Measurements from ENCODE around the gene TFPI. TPM values are rescaled to one million over a fixed set of nuclear protein-coding genes. Genes with fewer than 3 reads are reported as not detected.

TFPI gene
- total RNA-seq, 1 experiment from 2014 or later: 129 TPM

- ChIA-PET CTCF (no interaction called here), POLR2A (no interaction called here)
- Histone ChIP-seq H3K36me3 (ENCODE audit: control insufficient read depth, insufficient read depth, low read length) (no peaks in the 10 kb centered on the region), H3K4me3 (ENCODE audit: low read depth in 2 of 2, low read length in 2 of 2) (no peak overlapping the region), H3K27me3 (ENCODE audit: control insufficient read depth, insufficient read depth, low read length) (no peaks in the 10 kb centered on the region), H3K27ac (ENCODE audit: low read length) (no peak overlapping the region), H3K4me1 (ENCODE audit: control insufficient read depth, insufficient read depth, low read length) (no peaks in the 10 kb centered on the region; the same call in 1 of the 2 replicates), H3K9me3 (ENCODE audit: control insufficient read depth, insufficient read depth, low read depth, low read length) (no peaks in the 10 kb centered on the region)
- in situ Hi-C loops (cut with HindIII; ENCODE audit: low pct_unique_long_range_greater_than_20kb, low sequenced_read_pairs) (no loop called here), intact Hi-C loops (cut with micrococcal nuclease; ENCODE audit: unreplicated experiment) (no loop called here)
- ATAC-seq (no peak), DNase-seq (ENCODE audit: low read depth, low spot score) (no peak)
- no TSS peak for BruUV-seq (replicated peaks)
- TF ChIP-seq, protein P1, sequence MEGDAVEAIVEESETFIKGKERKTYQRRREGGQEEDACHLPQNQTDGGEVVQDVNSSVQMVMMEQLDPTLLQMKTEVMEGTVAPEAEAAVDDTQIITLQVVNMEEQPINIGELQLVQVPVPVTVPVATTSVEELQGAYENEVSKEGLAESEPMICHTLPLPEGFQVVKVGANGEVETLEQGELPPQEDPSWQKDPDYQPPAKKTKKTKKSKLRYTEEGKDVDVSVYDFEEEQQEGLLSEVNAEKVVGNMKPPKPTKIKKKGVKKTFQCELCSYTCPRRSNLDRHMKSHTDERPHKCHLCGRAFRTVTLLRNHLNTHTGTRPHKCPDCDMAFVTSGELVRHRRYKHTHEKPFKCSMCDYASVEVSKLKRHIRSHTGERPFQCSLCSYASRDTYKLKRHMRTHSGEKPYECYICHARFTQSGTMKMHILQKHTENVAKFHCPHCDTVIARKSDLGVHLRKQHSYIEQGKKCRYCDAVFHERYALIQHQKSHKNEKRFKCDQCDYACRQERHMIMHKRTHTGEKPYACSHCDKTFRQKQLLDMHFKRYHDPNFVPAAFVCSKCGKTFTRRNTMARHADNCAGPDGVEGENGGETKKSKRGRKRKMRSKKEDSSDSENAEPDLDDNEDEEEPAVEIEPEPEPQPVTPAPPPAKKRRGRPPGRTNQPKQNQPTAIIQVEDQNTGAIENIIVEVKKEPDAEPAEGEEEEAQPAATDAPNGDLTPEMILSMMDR (IDR thresholded peaks at IDR 0.05): peak; percentile 29; the same call in 1 of the 2 replicates
- TF ChIP-seq SIN3A (IDR thresholded peaks at IDR 0.05; ENCODE audit: borderline replicate concordance, insufficient read depth, low read depth, low read length): no peak
Observed at GRCh38 chr2:187442378-187442777, 111.9 kb downstream of the TFPI start.

DNA sequence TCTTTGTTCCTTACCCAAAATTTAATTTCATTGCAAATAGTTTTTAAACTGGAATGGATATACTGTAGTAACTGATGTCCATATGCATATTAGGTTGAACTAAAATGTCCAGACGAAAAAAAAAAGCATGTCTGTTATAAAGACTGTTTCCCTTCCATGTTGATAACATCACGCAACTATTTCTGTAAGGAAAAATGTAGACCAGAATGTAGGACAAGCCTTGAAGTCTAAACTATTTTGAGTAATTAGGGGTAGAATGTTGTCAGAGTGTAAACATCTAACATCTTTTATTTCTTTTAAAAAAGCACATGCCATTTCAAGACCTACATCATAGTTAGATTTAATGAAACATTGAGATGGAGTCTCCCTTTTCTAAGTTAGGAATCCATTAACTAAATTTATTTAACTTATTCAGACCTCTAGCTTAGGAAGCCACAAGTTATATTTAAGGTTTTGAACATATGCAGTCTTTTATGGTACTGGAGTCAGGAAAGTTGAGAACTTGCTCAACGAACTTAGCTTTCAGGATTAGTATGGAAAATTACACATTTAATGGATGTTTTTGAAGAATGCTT lies 114.0 kb downstream of the TFPI start:
- ChIA-PET CTCF (interaction anchor here (0.6 kb wide), 1 partner anchor 51 kb away, joined by 3 read pairs; no protein-coding TSS in a partner anchor), POLR2A (no interaction called here)
- Histone ChIP-seq H3K4me3 (ENCODE audit: low read depth in 2 of 2, low read length in 2 of 2) (no peak overlapping the region), H3K4me1 (ENCODE audit: control insufficient read depth, insufficient read depth, low read length) (no peaks in the 10 kb centered on the region), H3K27ac (ENCODE audit: low read length) (no peak overlapping the region), H3K36me3 (ENCODE audit: control insufficient read depth, insufficient read depth, low read length) (no peaks in the 10 kb centered on the region), H3K9me3 (ENCODE audit: control insufficient read depth, insufficient read depth, low read depth, low read length) (no peaks in the 10 kb centered on the region), H3K27me3 (ENCODE audit: control insufficient read depth, insufficient read depth, low read length) (no peaks in the 10 kb centered on the region)
- intact Hi-C loops (cut with micrococcal nuclease; ENCODE audit: unreplicated experiment) (no loop called here), in situ Hi-C loops (cut with HindIII; ENCODE audit: low pct_unique_long_range_greater_than_20kb, low sequenced_read_pairs) (no loop called here)
- no peak for ATAC-seq
- no peak for TF ChIP-seq TCF7L2 (IDR thresholded peaks at IDR 0.05; ENCODE audit: low read depth, low read length)
- TF ChIP-seq SIN3A (IDR thresholded peaks at IDR 0.05; ENCODE audit: borderline replicate concordance, insufficient read depth, low read depth, low read length): no peak
- TF ChIP-seq, protein P2, sequence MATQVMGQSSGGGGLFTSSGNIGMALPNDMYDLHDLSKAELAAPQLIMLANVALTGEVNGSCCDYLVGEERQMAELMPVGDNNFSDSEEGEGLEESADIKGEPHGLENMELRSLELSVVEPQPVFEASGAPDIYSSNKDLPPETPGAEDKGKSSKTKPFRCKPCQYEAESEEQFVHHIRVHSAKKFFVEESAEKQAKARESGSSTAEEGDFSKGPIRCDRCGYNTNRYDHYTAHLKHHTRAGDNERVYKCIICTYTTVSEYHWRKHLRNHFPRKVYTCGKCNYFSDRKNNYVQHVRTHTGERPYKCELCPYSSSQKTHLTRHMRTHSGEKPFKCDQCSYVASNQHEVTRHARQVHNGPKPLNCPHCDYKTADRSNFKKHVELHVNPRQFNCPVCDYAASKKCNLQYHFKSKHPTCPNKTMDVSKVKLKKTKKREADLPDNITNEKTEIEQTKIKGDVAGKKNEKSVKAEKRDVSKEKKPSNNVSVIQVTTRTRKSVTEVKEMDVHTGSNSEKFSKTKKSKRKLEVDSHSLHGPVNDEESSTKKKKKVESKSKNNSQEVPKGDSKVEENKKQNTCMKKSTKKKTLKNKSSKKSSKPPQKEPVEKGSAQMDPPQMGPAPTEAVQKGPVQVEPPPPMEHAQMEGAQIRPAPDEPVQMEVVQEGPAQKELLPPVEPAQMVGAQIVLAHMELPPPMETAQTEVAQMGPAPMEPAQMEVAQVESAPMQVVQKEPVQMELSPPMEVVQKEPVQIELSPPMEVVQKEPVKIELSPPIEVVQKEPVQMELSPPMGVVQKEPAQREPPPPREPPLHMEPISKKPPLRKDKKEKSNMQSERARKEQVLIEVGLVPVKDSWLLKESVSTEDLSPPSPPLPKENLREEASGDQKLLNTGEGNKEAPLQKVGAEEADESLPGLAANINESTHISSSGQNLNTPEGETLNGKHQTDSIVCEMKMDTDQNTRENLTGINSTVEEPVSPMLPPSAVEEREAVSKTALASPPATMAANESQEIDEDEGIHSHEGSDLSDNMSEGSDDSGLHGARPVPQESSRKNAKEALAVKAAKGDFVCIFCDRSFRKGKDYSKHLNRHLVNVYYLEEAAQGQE (IDR thresholded peaks at IDR 0.05; ENCODE audit: insufficient read depth in 1 of 2, low read depth in 2 of 2, low read length in 1 of 2): no peak
- no peak for TF ChIP-seq POLR2AphosphoS5 (IDR thresholded peaks at IDR 0.05; ENCODE audit: low read depth, low read length)
- TF ChIP-seq, protein P1 (IDR thresholded peaks at IDR 0.05): no peak
- no peak for DNase-seq (ENCODE audit: low read depth, low spot score)
- no TSS peak for BruUV-seq (replicated peaks)

Measured in Panc1 (cell line).